HG03565 (cell line): ENCODE results near the gene TPT1.

Experiments
- ATAC-seq: cut with Tn5 transposase; IDR thresholded peaks from one replicate; pipeline ENCODE4 v1.9.1; 2021; ENCODE audit warnings: mild to moderate bottlenecking, moderate library complexity; ENCODE audit not compliant: unreplicated experiment

The TPT1 gene

GRCh38 chr13:45336025-45336800 lies 4.8 kb downstream of the TPT1 start:
- ATAC-seq, result no peak

GRCh38 chr13:45335397-45336024 lies 5.5 kb downstream of the TPT1 start:
- ATAC-seq, result no peak

GRCh38 chr13:45333977-45334922 lies 6.7 kb downstream of the TPT1 start:
- no peak for ATAC-seq

- no peak for ATAC-seq
Measured at GRCh38 chr13:45333251-45333976, 7.6 kb downstream of the TPT1 start.

- no peak for ATAC-seq
Measured at GRCh38 chr13:45332831-45333219, 8.2 kb downstream of the TPT1 start.

GRCh38 chr13:45332036-45332830 lies 8.8 kb downstream of the TPT1 start:
- no peak for ATAC-seq

GRCh38 chr13:45331692-45332035 lies 9.3 kb downstream of the TPT1 start:
- no peak for ATAC-seq

- ATAC-seq, result no peak
Measured at GRCh38 chr13:45331123-45331619, 9.8 kb downstream of the TPT1 start.

GRCh38 chr13:45328661-45329111 lies 12.3 kb downstream of the TPT1 start:
- ATAC-seq, result no peak

GRCh38 chr13:45327253-45327955 lies 13.6 kb downstream of the TPT1 start:
- no peak for ATAC-seq

- ATAC-seq, result no peak
Measured at GRCh38 chr13:45325806-45326205, 15.2 kb downstream of the TPT1 start.

- no peak for ATAC-seq
Measured at GRCh38 chr13:45320876-45321629, 19.9 kb downstream of the TPT1 start.

- ATAC-seq, result no peak
Measured at GRCh38 chr13:45316996-45317395, 24.0 kb downstream of the TPT1 start.

GRCh38 chr13:45316338-45316737 lies 24.6 kb downstream of the TPT1 start:
- ATAC-seq, result no peak

GRCh38 chr13:45315520-45316167 lies 25.3 kb downstream of the TPT1 start:
- no peak for ATAC-seq

GRCh38 chr13:45314822-45315221 lies 26.2 kb downstream of the TPT1 start:
- ATAC-seq, result no peak

- no peak for ATAC-seq
Measured at GRCh38 chr13:45310341-45311131, 30.4 kb downstream of the TPT1 start.
